Nephron (organoid): Measurements from ENCODE around the gene BRAP.
A peak's percentile ranks its signal among the peaks of the same experiment; 100 is the strongest.
"Not testable (repeated sequence)": the region's sequence is repeated elsewhere in the genome, so short reads cannot be mapped to it uniquely, and the experiment has no call there.

Experiments used
- H3K27ac Mint-ChIP-seq, 3 experiments: 2 replicates each; pipeline ENCODE4 v1.8.0; 2020; ENCODE audit warnings: mixed read lengths in 3 of 3, mild to moderate bottlenecking in 2 of 3, moderate library complexity in 1 of 3
- H3K27me3 Mint-ChIP-seq: 2 replicates; pipeline ENCODE4 v1.8.0; 2021; ENCODE audit warnings: low read depth, mild to moderate bottlenecking, moderate library complexity, mixed read lengths
- H3K36me3 Mint-ChIP-seq: 2 replicates; pipeline ENCODE4 v1.8.0; 2020; ENCODE audit warnings: low read depth, mixed read lengths
- H3K4me1 Mint-ChIP-seq: 2 replicates; pipeline ENCODE4 v1.8.0; 2020; ENCODE audit warnings: mixed read lengths
- H3K4me3 Mint-ChIP-seq, 3 experiments: 2 replicates each; pipeline ENCODE4 v1.8.0; 2020; ENCODE audit warnings: mild to moderate bottlenecking in 3 of 3, mixed read lengths in 3 of 3, moderate library complexity in 2 of 3
- H3K9me3 Mint-ChIP-seq: 2 replicates; pipeline ENCODE4 v1.8.0; 2020; ENCODE audit warnings: mixed read lengths
- CTCF ChIP-seq, 3 experiments: fragments of 200-600 bp; sonication (generic); IDR thresholded peaks; one replicate each; pipeline ENCODE4 v1.5.0; 2021; ENCODE audit warnings: antibody characterized with exemption in 3 of 3; ENCODE audit not compliant: unreplicated experiment in 3 of 3

The BRAP gene

GRCh38 chr12:111685811-111686573 is at the start of gene BRAP, which contains the start of gene ACAD10:
TSS of gene BRAP (minus strand) at chr12:111685956. CDS start at chr12:111685792, 164 bp downstream.
TSS of gene ACAD10 (plus strand) at chr12:111686053. CDS start at chr12:111692710, 6,657 bp downstream.
- Mint-ChIP-seq H3K4me3 (peak within 1 kb of the TSS; percentile 93 to 99 (median 96)), H3K4me1 (peaks cover 21% of the 10 kb centered on the region), H3K36me3 (peaks cover 22% of the 10 kb centered on the region), H3K27ac (peak within 1 kb of the TSS; percentile 69 to 95 (median 95)), H3K27me3 (no peaks in the 10 kb centered on the region), H3K9me3 (no peaks in the 10 kb centered on the region)
- TF ChIP-seq CTCF (IDR thresholded peaks at IDR 0.05; ENCODE audit: unreplicated experiment in 3 of 3), result no peak

- Mint-ChIP-seq H3K36me3 (peaks cover 53% of the 10 kb centered on the region), H3K27ac (peak overlapping the region in 1 of 3 experiments; percentile 35)
- no peak for TF ChIP-seq CTCF (IDR thresholded peaks at IDR 0.05; ENCODE audit: unreplicated experiment in 3 of 3)
Observed at GRCh38 chr12:111733340-111733915, 47.7 kb upstream of the BRAP start.

GRCh38 chr12:111732786-111733185 is 47.0 kb upstream of the BRAP start:
- H3K27me3 Mint-ChIP-seq, result no peaks in the 10 kb centered on the region
- TF ChIP-seq CTCF (IDR thresholded peaks at IDR 0.05; ENCODE audit: unreplicated experiment in 3 of 3), result no peak
- H3K9me3 Mint-ChIP-seq, result no peaks in the 10 kb centered on the region
- no peaks in the 10 kb centered on the region for H3K4me1 Mint-ChIP-seq
- no peak overlapping the region for H3K4me3 Mint-ChIP-seq
- no peak overlapping the region for H3K27ac Mint-ChIP-seq
- peaks cover 59% of the 10 kb centered on the region for H3K36me3 Mint-ChIP-seq

More at GRCh38 chr12:111733340-111733915, 47.7 kb upstream of the BRAP start:
- Mint-ChIP-seq H3K4me3 (no peak overlapping the region), H3K27me3 (no peaks in the 10 kb centered on the region), H3K4me1 (no peaks in the 10 kb centered on the region), H3K9me3 (no peaks in the 10 kb centered on the region)

GRCh38 chr12:111730420-111730819 is 44.7 kb upstream of the BRAP start:
- no peaks in the 10 kb centered on the region for H3K9me3 Mint-ChIP-seq
- no peak overlapping the region for H3K4me3 Mint-ChIP-seq
- TF ChIP-seq CTCF (IDR thresholded peaks at IDR 0.05; ENCODE audit: unreplicated experiment in 3 of 3), result no peak
- no peaks in the 10 kb centered on the region for H3K27me3 Mint-ChIP-seq
- H3K27ac Mint-ChIP-seq, result no peak overlapping the region
- no peaks in the 10 kb centered on the region for H3K4me1 Mint-ChIP-seq
- peaks cover 56% of the 10 kb centered on the region for H3K36me3 Mint-ChIP-seq

GRCh38 chr12:111728795-111729194 is 43.0 kb upstream of the BRAP start:
- Mint-ChIP-seq H3K27me3 (no peaks in the 10 kb centered on the region), H3K36me3 (peaks cover 61% of the 10 kb centered on the region), H3K27ac (no peak overlapping the region), H3K9me3 (no peaks in the 10 kb centered on the region), H3K4me1 (no peaks in the 10 kb centered on the region), H3K4me3 (no peak overlapping the region)
- no peak for TF ChIP-seq CTCF (IDR thresholded peaks at IDR 0.05; ENCODE audit: unreplicated experiment in 3 of 3)

GRCh38 chr12:111723646-111724360 is 38.0 kb upstream of the BRAP start:
- H3K36me3 Mint-ChIP-seq, result peaks cover 60% of the 10 kb centered on the region
- H3K4me3 Mint-ChIP-seq, H3K27ac Mint-ChIP-seq, H3K27me3 Mint-ChIP-seq, H3K4me1 Mint-ChIP-seq, H3K9me3 Mint-ChIP-seq: not testable (repeated sequence)
